ENCODE data around the gene COLEC11. TPM values are rescaled to one million over a fixed set of nuclear protein-coding genes. Genes with fewer than 3 reads are reported as not detected.

Gene COLEC11
- total RNA-seq, 1 experiment from 2014 or later = 0.77 TPM

DNA sequence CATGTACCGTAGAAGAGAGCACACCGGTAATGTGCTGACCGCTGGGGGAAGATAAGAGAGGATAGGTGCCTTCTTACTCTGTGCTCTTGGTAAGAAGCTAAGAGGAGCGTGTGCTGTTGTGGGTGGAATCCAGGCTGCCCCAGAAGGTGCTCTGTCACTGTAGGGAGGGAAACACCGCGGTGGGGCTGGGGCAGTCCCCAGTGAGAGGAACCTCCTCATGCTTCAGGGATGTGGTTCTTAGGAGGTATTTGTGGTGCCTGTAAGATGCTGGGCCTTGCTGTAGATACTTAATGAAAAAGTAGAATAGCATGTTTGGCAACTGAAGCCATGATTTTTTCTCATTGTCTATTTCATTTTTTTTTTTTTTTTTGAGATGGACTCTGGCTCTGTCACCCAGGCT, 1.1 kb downstream of the COLEC11 start:
- no peaks in the 10 kb centered on the region for H3K27me3 ChIP-seq (replicated peaks; ENCODE audit: insufficient read depth, low read depth, low read length, poor library complexity)
- H3K36me3 ChIP-seq (ENCODE audit: insufficient read depth, low read length, poor library complexity, severe bottlenecking) = no peaks in the 10 kb centered on the region
- H3K4me1 ChIP-seq (ENCODE audit: insufficient read depth, low read length, poor library complexity, severe bottlenecking) = no peaks in the 10 kb centered on the region
- TF ChIP-seq, protein P1, sequence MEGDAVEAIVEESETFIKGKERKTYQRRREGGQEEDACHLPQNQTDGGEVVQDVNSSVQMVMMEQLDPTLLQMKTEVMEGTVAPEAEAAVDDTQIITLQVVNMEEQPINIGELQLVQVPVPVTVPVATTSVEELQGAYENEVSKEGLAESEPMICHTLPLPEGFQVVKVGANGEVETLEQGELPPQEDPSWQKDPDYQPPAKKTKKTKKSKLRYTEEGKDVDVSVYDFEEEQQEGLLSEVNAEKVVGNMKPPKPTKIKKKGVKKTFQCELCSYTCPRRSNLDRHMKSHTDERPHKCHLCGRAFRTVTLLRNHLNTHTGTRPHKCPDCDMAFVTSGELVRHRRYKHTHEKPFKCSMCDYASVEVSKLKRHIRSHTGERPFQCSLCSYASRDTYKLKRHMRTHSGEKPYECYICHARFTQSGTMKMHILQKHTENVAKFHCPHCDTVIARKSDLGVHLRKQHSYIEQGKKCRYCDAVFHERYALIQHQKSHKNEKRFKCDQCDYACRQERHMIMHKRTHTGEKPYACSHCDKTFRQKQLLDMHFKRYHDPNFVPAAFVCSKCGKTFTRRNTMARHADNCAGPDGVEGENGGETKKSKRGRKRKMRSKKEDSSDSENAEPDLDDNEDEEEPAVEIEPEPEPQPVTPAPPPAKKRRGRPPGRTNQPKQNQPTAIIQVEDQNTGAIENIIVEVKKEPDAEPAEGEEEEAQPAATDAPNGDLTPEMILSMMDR (conservative IDR thresholded peaks at IDR 0.05; ENCODE audit: low read depth, low read length) = no peak
- no peak for TF ChIP-seq EZH2 (IDR thresholded peaks at IDR 0.05; ENCODE audit: borderline replicate concordance, low read depth, low read length, poor library complexity, severe bottlenecking)
- POLR2A ChIA-PET (ENCODE audit: low non-redundant PET) = no interaction called here
- H3K4me3 ChIP-seq (ENCODE audit: low read depth, low read length, poor library complexity, severe bottlenecking) = no peak overlapping the region
- BruUV-seq (replicated peaks) = no TSS peak
- no peak overlapping the region for H3K27ac ChIP-seq (ENCODE audit: low read depth, low read length, poor library complexity, severe bottlenecking)
- no peaks in the 10 kb centered on the region for H3K9me3 ChIP-seq (ENCODE audit: low read depth, low read length, poor library complexity, severe bottlenecking)
- intact Hi-C loops (cut with micrococcal nuclease; ENCODE audit: unreplicated experiment) = no loop called here
- CTCF ChIA-PET = no interaction called here
- DNase-seq (ENCODE audit: low spot score) = no peak

DNA sequence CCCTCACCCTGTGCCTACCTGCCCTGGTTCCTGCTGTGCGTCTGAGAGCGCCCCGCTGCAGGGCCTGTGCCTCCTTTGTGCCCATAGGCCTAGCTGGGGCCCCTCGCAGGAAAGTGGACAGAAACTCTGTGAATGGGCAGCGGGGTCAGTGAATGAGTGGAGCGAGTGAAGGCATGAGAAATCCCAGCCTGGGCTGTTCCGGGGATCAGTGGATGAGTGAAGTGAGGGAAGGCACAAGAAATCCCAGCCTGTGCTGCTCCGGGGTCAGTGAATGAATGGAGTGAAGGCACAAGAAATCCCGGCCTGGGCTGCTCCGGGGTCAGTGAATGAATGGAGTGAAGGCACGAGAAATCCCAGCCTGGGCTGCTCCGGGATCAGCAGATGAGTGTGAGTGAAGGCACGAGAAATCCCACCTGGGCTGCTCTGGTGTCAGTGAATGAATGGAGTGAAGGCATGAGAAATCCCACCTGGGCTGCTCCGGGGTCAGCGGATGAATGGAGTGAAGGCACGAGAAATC, 2.0 kb downstream of the COLEC11 start:
- TF ChIP-seq, protein P1 (conservative IDR thresholded peaks at IDR 0.05; ENCODE audit: low read depth, low read length) = no peak
- TF ChIP-seq EZH2 (IDR thresholded peaks at IDR 0.05; ENCODE audit: borderline replicate concordance, low read depth, low read length, poor library complexity, severe bottlenecking) = no peak
- ChIA-PET POLR2A (ENCODE audit: low non-redundant PET) (no interaction called here), CTCF (no interaction called here)
- intact Hi-C loops (cut with micrococcal nuclease; ENCODE audit: unreplicated experiment) = no loop called here
- H3K9me3 ChIP-seq (ENCODE audit: low read depth, low read length, poor library complexity, severe bottlenecking) = no peaks in the 10 kb centered on the region
- H3K36me3 ChIP-seq (ENCODE audit: insufficient read depth, low read length, poor library complexity, severe bottlenecking) = no peaks in the 10 kb centered on the region
- no peaks in the 10 kb centered on the region for H3K27me3 ChIP-seq (replicated peaks; ENCODE audit: insufficient read depth, low read depth, low read length, poor library complexity)
- H3K4me1 ChIP-seq (ENCODE audit: insufficient read depth, low read length, poor library complexity, severe bottlenecking) = peaks cover 4% of the 10 kb centered on the region
- H3K27ac ChIP-seq (ENCODE audit: low read depth, low read length, poor library complexity, severe bottlenecking) = no peak overlapping the region
- DNase-seq (ENCODE audit: low spot score) = no peak
- BruUV-seq (replicated peaks) = no TSS peak
- no peak overlapping the region for H3K4me3 ChIP-seq (ENCODE audit: low read depth, low read length, poor library complexity, severe bottlenecking)

DNA sequence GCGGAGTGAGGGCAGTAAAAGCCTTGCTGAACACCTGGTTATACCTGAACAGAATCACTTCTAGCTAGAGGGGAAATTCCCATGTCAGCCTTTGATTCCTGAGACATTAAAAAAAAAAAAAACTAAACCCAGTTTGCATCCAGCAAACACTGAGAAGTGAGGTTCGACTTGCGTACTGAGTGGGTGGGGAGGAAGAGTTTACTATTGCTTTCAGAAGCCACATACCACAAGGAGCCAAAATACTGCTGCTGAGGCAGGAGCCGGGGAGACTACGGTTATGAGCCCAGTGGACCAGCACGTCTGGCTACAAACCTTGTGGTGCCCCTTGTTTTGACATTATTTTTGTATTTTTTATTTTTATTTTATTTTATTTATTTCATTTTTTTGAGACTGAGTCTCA, 2.7 kb downstream of the COLEC11 start:
- Histone ChIP-seq H3K27me3 (replicated peaks; ENCODE audit: insufficient read depth, low read depth, low read length, poor library complexity) (no peaks in the 10 kb centered on the region), H3K27ac (ENCODE audit: low read depth, low read length, poor library complexity, severe bottlenecking) (no peak overlapping the region), H3K4me3 (ENCODE audit: low read depth, low read length, poor library complexity, severe bottlenecking) (no peak overlapping the region), H3K4me1 (ENCODE audit: insufficient read depth, low read length, poor library complexity, severe bottlenecking) (peaks cover 5% of the 10 kb centered on the region), H3K9me3 (ENCODE audit: low read depth, low read length, poor library complexity, severe bottlenecking) (no peaks in the 10 kb centered on the region), H3K36me3 (ENCODE audit: insufficient read depth, low read length, poor library complexity, severe bottlenecking) (no peaks in the 10 kb centered on the region)
- TF ChIP-seq, protein P1 (conservative IDR thresholded peaks at IDR 0.05; ENCODE audit: low read depth, low read length) = no peak
- TF ChIP-seq EZH2 (IDR thresholded peaks at IDR 0.05; ENCODE audit: borderline replicate concordance, low read depth, low read length, poor library complexity, severe bottlenecking) = no peak
- CTCF ChIA-PET = no interaction called here
- intact Hi-C loops (cut with micrococcal nuclease; ENCODE audit: unreplicated experiment) = no loop called here
- POLR2A ChIA-PET (ENCODE audit: low non-redundant PET) = no interaction called here
- no TSS peak for BruUV-seq (replicated peaks)
- no peak for DNase-seq (ENCODE audit: low spot score)

Data from A673 (cell line).